Neural crest cell (in vitro differentiated cells): ENCODE data around the gene POLR3K. TPM values are rescaled to one million over a fixed set of nuclear protein-coding genes. Genes with fewer than 3 reads are reported as not detected.

ENCODE experiments used
- DNase-seq: peaks from one replicate; pipeline ENCODE4 v3.0.0; 2021; ENCODE audit warnings: low read depth, mixed read lengths, low spot score
- H3K27ac Mint-ChIP-seq: one replicate; pipeline ENCODE4 v1.8.0; 2021; ENCODE audit warnings: mild to moderate bottlenecking, mixed read lengths; ENCODE audit not compliant: unreplicated experiment
- H3K27me3 Mint-ChIP-seq: 2 replicates; pipeline ENCODE4 v1.8.0; 2021; ENCODE audit warnings: low read depth, mild to moderate bottlenecking, mixed read lengths
- H3K36me3 Mint-ChIP-seq: 2 replicates; pipeline ENCODE4 v1.8.0; 2021; ENCODE audit warnings: low read depth, mild to moderate bottlenecking, mixed read lengths
- H3K4me1 Mint-ChIP-seq: 2 replicates; pipeline ENCODE4 v1.8.0; 2021; ENCODE audit warnings: mixed read lengths
- H3K4me3 Mint-ChIP-seq: one replicate; pipeline ENCODE4 v1.8.0; 2021; ENCODE audit warnings: mild to moderate bottlenecking, mixed read lengths
- H3K9me3 Mint-ChIP-seq: 2 replicates; pipeline ENCODE4 v1.8.0; 2021; ENCODE audit warnings: mixed read lengths
- CTCF ChIP-seq: fragments of 200-600 bp; sonication (generic); conservative IDR thresholded peaks from 2 replicates; pipeline ENCODE4 v1.5.0; 2021; ENCODE audit warnings: antibody characterized with exemption, mild to moderate bottlenecking
- total RNA-seq: library from RNA; stranded (reverse); gene quantifications from 2 replicates; pipeline ENCODE4 v1.2.1, GENCODE V29; 2021

The POLR3K gene
- total RNA-seq, 1 donor from 2014 or later, result 36.7 TPM

- Mint-ChIP-seq H3K4me3 (peak overlapping the region; percentile 87), H3K36me3 (no peaks in the 10 kb centered on the region), H3K27me3 (peaks cover 6% of the 10 kb centered on the region), H3K27ac (peak overlapping the region; percentile 98), H3K9me3 (no peaks in the 10 kb centered on the region), H3K4me1 (peaks cover 55% of the 10 kb centered on the region)
- DNase-seq, result peak; percentile 73
- TF ChIP-seq CTCF, result no peak
These were observed 14.7 kb upstream of the POLR3K start for GRCh38 chr16:67884-68789.

GRCh38 chr16:67183-67791 is 13.9 kb upstream of the POLR3K start:
- peaks cover 50% of the 10 kb centered on the region for H3K4me1 Mint-ChIP-seq
- peak overlapping the region; percentile 87 for H3K4me3 Mint-ChIP-seq
- peak overlapping the region; percentile 98 for H3K27ac Mint-ChIP-seq
- H3K36me3 Mint-ChIP-seq, result no peaks in the 10 kb centered on the region
- no peaks in the 10 kb centered on the region for H3K9me3 Mint-ChIP-seq
- TF ChIP-seq CTCF, result no peak
- peaks cover 4% of the 10 kb centered on the region for H3K27me3 Mint-ChIP-seq
- no peak for DNase-seq

GRCh38 chr16:66309-67182 is 13.1 kb upstream of the POLR3K start:
- Mint-ChIP-seq H3K36me3 (no peaks in the 10 kb centered on the region), H3K27me3 (peaks cover 4% of the 10 kb centered on the region), H3K4me1 (peaks cover 48% of the 10 kb centered on the region), H3K27ac (peak overlapping the region; percentile 78), H3K9me3 (no peaks in the 10 kb centered on the region), H3K4me3 (peak overlapping the region; percentile 72)
- no peak for TF ChIP-seq CTCF
- no peak for DNase-seq

- peak; percentile 95 for TF ChIP-seq CTCF
- DNase-seq, result peak; percentile 91
- H3K27ac Mint-ChIP-seq, result peak overlapping the region; percentile 68
- peaks cover 4% of the 10 kb centered on the region for H3K27me3 Mint-ChIP-seq
- H3K9me3 Mint-ChIP-seq, result no peaks in the 10 kb centered on the region
- peaks cover 43% of the 10 kb centered on the region for H3K4me1 Mint-ChIP-seq
- H3K4me3 Mint-ChIP-seq, result peak overlapping the region; percentile 80
- no peaks in the 10 kb centered on the region for H3K36me3 Mint-ChIP-seq
These were observed 12.3 kb upstream of the POLR3K start for GRCh38 chr16:65745-66144.

- H3K27me3 Mint-ChIP-seq, result peaks cover 4% of the 10 kb centered on the region
- no peaks in the 10 kb centered on the region for H3K36me3 Mint-ChIP-seq
- peaks cover 40% of the 10 kb centered on the region for H3K4me1 Mint-ChIP-seq
- H3K27ac Mint-ChIP-seq, result no peak overlapping the region
- TF ChIP-seq CTCF, result no peak
- DNase-seq, result no peak
- no peak overlapping the region for H3K4me3 Mint-ChIP-seq
- no peaks in the 10 kb centered on the region for H3K9me3 Mint-ChIP-seq
These were observed 11.5 kb upstream of the POLR3K start for GRCh38 chr16:64914-65255.
